ENCODE data around the gene CENPN. TPM values are rescaled to one million over a fixed set of nuclear protein-coding genes. Genes with fewer than 3 reads are reported as not detected.
A peak's percentile ranks its signal among the peaks of the same experiment; 100 is the strongest.

The CENPN gene
- total and polyA plus RNA-seq, 2 of the 13 experiments (the other 11 are each of a cell fraction or from before 2014, with no cell fraction given), result 29.7 to 129 TPM

- TF ChIP-seq, protein P1, sequence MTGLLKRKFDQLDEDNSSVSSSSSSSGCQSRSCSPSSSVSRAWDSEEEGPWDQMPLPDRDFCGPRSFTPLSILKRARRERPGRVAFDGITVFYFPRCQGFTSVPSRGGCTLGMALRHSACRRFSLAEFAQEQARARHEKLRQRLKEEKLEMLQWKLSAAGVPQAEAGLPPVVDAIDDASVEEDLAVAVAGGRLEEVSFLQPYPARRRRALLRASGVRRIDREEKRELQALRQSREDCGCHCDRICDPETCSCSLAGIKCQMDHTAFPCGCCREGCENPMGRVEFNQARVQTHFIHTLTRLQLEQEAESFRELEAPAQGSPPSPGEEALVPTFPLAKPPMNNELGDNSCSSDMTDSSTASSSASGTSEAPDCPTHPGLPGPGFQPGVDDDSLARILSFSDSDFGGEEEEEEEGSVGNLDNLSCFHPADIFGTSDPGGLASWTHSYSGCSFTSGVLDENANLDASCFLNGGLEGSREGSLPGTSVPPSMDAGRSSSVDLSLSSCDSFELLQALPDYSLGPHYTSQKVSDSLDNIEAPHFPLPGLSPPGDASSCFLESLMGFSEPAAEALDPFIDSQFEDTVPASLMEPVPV (CRISPR knock-in tag; IDR thresholded peaks at IDR 0.05), result no peak
- TF ChIP-seq ZBTB20 (CRISPR knock-in tag; IDR thresholded peaks at IDR 0.05; ENCODE audit: borderline replicate concordance, low read depth) (no peak), ZFP82 (CRISPR knock-in tag; IDR thresholded peaks at IDR 0.05; ENCODE audit: borderline replicate concordance) (0 out of 2 replicates have a peak, but pooled peaks have one; percentile 93), SETDB1 (CRISPR knock-in tag; IDR thresholded peaks at IDR 0.05; ENCODE audit: borderline replicate concordance) (no peak), NAIF1 (CRISPR knock-in tag; IDR thresholded peaks at IDR 0.05; ENCODE audit: borderline replicate concordance) (no peak), KLF11 (CRISPR knock-in tag; IDR thresholded peaks at IDR 0.05) (no peak), KLF9 (CRISPR knock-in tag; IDR thresholded peaks at IDR 0.05; ENCODE audit: low read depth) (0 out of 2 replicates have a peak, but pooled peaks have one; percentile 24), HOXA7 (CRISPR knock-in tag; IDR thresholded peaks at IDR 0.05) (no peak), PPARG (CRISPR knock-in tag; conservative IDR thresholded peaks at IDR 0.05) (0 out of 2 replicates have a peak, but pooled peaks have one; percentile 4), CTCF (CRISPR knock-in tag; IDR thresholded peaks at IDR 0.05) (no peak), BORCS8-MEF2B (CRISPR knock-in tag; IDR thresholded peaks at IDR 0.05) (no peak), PTBP1 (IDR thresholded peaks at IDR 0.05; ENCODE audit: low read depth, low read length, poor library complexity, severe bottlenecking) (no peak), PRMT3 (CRISPR knock-in tag; IDR thresholded peaks at IDR 0.05; ENCODE audit: borderline replicate concordance, low read depth) (no peak), ZIK1 (CRISPR knock-in tag; IDR thresholded peaks at IDR 0.05; ENCODE audit: borderline replicate concordance, low read depth) (no peak), ZNF782 (CRISPR knock-in tag; IDR thresholded peaks at IDR 0.05; ENCODE audit: borderline replicate concordance) (peak; percentile 20; the same call in 1 of the 2 replicates), KDM3A (CRISPR knock-in tag; IDR thresholded peaks at IDR 0.05; ENCODE audit: low read depth) (peak; percentile 33)
- TF ChIP-seq, protein P2, sequence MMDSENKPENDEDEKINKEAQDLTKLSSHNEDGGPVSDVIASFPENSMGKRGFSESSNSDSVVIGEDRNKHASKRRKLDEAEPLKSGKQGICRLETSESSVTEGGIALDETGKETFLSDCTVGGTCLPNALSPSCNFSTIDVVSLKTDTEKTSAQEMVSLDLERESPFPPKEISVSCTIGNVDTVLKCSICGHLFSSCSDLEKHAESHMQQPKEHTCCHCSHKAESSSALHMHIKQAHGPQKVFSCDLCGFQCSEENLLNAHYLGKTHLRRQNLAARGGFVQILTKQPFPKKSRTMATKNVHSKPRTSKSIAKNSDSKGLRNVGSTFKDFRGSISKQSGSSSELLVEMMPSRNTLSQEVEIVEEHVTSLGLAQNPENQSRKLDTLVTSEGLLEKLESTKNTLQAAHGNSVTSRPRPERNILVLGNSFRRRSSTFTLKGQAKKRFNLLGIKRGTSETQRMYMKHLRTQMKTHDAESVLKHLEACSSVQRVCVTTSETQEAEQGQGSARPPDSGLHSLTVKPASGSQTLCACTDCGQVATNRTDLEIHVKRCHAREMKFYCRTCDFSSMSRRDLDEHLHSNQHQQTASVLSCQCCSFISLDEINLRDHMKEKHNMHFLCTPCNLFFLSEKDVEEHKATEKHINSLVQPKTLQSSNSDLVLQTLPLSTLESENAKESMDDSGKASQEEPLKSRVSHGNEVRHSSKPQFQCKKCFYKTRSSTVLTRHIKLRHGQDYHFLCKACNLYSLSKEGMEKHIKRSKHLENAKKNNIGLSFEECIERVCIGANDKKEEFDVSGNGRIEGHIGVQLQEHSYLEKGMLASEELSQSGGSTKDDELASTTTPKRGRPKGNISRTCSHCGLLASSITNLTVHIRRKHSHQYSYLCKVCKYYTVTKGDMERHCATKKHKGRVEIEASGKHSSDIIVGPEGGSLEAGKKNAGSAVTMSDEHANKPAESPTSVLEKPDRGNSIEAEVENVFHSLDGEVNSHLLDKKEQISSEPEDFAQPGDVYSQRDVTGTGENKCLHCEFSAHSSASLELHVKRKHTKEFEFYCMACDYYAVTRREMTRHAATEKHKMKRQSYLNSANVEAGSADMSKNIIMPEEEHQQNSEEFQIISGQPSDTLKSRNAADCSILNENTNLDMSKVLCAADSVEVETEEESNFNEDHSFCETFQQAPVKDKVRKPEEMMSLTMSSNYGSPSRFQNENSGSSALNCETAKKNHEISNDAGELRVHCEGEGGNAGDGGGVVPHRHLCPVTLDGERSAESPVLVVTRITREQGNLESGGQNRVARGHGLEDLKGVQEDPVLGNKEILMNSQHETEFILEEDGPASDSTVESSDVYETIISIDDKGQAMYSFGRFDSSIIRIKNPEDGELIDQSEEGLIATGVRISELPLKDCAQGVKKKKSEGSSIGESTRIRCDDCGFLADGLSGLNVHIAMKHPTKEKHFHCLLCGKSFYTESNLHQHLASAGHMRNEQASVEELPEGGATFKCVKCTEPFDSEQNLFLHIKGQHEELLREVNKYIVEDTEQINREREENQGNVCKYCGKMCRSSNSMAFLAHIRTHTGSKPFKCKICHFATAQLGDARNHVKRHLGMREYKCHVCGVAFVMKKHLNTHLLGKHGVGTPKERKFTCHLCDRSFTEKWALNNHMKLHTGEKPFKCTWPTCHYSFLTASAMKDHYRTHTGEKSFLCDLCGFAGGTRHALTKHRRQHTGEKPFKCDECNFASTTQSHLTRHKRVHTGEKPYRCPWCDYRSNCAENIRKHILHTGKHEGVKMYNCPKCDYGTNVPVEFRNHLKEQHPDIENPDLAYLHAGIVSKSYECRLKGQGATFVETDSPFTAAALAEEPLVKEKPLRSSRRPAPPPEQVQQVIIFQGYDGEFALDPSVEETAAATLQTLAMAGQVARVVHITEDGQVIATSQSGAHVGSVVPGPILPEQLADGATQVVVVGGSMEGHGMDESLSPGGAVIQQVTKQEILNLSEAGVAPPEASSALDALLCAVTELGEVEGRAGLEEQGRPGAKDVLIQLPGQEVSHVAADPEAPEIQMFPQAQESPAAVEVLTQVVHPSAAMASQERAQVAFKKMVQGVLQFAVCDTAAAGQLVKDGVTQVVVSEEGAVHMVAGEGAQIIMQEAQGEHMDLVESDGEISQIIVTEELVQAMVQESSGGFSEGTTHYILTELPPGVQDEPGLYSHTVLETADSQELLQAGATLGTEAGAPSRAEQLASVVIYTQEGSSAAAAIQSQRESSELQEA (CRISPR knock-in tag; IDR thresholded peaks at IDR 0.05; ENCODE audit: not compliant biosample characterization), result no peak
Observed at GRCh38 chr16:81006211-81006812, 702 bp upstream of the CENPN start (continued).

All from HepG2 (cell line).